Activated CD8-positive, alpha-beta T cell treated with anti-CD3 and anti-CD28 coated beads, Interleukin-2, amount 10 ng/mL, durations not matched to agents 7 days and 5 days (primary cell): ENCODE measurements around the gene MPV17L. TPM values are rescaled to one million over a fixed set of nuclear protein-coding genes. Genes with fewer than 3 reads are reported as not detected.
"Not testable (repeated sequence)": the region's sequence is repeated elsewhere in the genome, so short reads cannot be mapped to it uniquely, and the experiment has no call there.

ENCODE experiments used
- ATAC-seq: fragments of 150-1000 bp; cut with Tn5 transposase; one replicate; pipeline ENCODE4 v1.10.0; 2021; ENCODE audit warnings: moderate library complexity
- CTCF ChIA-PET: fragments of 350-600 bp; sonication (Branson Sonifier 250); formaldehyde crosslinking; loops from one replicate; lab custom pipeline; 2021; ENCODE audit warnings: antibody characterized with exemption; lab: Charles Lee
- POLR2A ChIA-PET: fragments of 350-600 bp; sonication (Branson Sonifier 250); formaldehyde crosslinking; loops from one replicate; lab custom pipeline; 2021; ENCODE audit warnings: antibody characterized with exemption; lab: Charles Lee
- DNase-seq: peaks from one replicate; pipeline ENCODE4 v3.0.0-alpha.2; 2020
- H3K27ac Mint-ChIP-seq: one replicate; pipeline ENCODE4 v1.8.0; 2021; ENCODE audit warnings: mild to moderate bottlenecking, mixed read lengths
- H3K27me3 Mint-ChIP-seq: one replicate; pipeline ENCODE4 v1.8.0; 2021; ENCODE audit warnings: low read depth, mixed read lengths
- H3K36me3 Mint-ChIP-seq: one replicate; pipeline ENCODE4 v1.8.0; 2021; ENCODE audit warnings: low read depth, mixed read lengths
- H3K4me1 Mint-ChIP-seq: one replicate; pipeline ENCODE4 v1.8.0; 2021; ENCODE audit warnings: low read depth, mixed read lengths
- H3K4me3 Mint-ChIP-seq: one replicate; pipeline ENCODE4 v1.8.0; 2021; ENCODE audit warnings: mild to moderate bottlenecking, mixed read lengths
- H3K9me3 Mint-ChIP-seq: one replicate; pipeline ENCODE4 v1.8.0; 2022; ENCODE audit warnings: mixed read lengths; ENCODE audit not compliant: insufficient read depth
- total RNA-seq, 2 experiments: library from RNA; stranded (reverse); gene quantifications; one replicate each; pipeline ENCODE4 v1.2.3, GENCODE V29; 2021

MPV17L gene
- total RNA-seq, 2 experiments from 2014 or later, result not detected

GRCh38 chr16:15396509-15396829 is 915 bp downstream of the MPV17L start:
- H3K4me3 Mint-ChIP-seq, H3K36me3 Mint-ChIP-seq, H3K27ac Mint-ChIP-seq, H3K4me1 Mint-ChIP-seq, DNase-seq, H3K9me3 Mint-ChIP-seq, CTCF ChIA-PET, ATAC-seq, POLR2A ChIA-PET: not testable (repeated sequence)
- peaks cover 20% of the 10 kb centered on the region for H3K27me3 Mint-ChIP-seq

- H3K36me3 Mint-ChIP-seq, result no peaks in the 10 kb centered on the region
- H3K9me3 Mint-ChIP-seq, result no peaks in the 10 kb centered on the region
- peaks cover 22% of the 10 kb centered on the region for H3K27me3 Mint-ChIP-seq
- POLR2A ChIA-PET, result no interaction called here
- H3K4me1 Mint-ChIP-seq, result peaks cover 2% of the 10 kb centered on the region
- H3K4me3 Mint-ChIP-seq, result no peak overlapping the region
- ATAC-seq (no peak), DNase-seq (no peak)
- CTCF ChIA-PET, result no interaction called here
- H3K27ac Mint-ChIP-seq, result no peak overlapping the region
Measured at GRCh38 chr16:15396948-15397594, 1.5 kb downstream of the MPV17L start.

DNA sequence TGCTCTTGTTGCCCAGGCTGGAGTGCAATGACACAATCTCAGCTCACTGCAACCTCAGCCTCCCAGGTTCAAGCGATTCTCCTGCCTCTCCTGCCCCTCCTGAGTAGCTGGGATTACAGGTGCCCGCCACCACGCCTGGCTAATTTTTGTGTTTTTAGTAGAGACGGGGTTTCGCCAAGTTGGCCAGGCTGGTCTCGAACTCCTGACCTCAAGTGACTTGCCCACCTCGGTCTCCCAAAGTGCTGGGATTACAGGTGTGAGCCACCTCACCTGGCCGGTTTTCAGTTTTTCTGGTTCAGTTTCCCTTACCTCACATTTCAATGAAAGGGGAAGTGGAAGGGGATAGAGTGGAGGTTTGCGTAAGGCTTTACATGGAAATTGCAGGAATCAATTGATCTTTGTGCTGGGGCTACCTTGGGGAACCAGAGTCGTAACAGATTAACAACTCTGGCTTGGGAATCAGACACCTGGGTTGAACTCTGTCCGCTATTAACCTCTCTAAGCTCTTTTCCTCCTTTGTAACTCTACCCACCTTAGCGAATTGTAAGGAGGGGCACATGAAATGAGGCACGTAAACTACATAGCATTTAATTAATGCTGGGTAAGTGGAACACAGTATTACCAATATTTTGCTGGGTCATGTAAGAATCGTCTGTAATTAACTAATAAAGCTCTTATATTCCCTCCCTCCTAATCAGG is 3.2 kb downstream of the MPV17L start:
- H3K9me3 Mint-ChIP-seq, result no peaks in the 10 kb centered on the region
- ATAC-seq, result no peak
- DNase-seq, result no peak
- H3K4me3 Mint-ChIP-seq, result no peak overlapping the region
- H3K27ac Mint-ChIP-seq, result no peak overlapping the region
- ChIA-PET CTCF (no interaction called here), POLR2A (no interaction called here)
- H3K36me3 Mint-ChIP-seq, result no peaks in the 10 kb centered on the region
- peaks cover 2% of the 10 kb centered on the region for H3K4me1 Mint-ChIP-seq
- H3K27me3 Mint-ChIP-seq, result peaks cover 22% of the 10 kb centered on the region

DNA sequence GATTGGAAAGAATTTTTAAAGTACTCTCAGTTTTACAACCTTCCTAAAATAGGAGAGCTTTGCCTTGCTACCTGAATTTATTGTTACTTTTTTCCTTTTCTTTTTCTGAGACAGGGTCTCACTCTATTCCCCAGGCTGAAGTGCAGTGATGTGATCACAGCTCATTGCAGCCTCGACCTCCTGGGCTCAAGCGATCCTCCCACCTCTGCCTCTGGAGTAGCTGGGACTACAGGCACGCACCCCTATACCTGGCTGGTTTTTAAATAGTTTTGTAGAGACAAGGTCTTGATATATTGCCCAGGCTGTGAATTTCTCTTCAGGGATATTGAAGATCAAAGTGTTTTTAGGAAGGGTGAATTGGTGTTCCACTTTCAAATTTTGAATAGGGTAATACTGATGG is 3.8 kb downstream of the MPV17L start:
- Mint-ChIP-seq H3K36me3 (no peaks in the 10 kb centered on the region), H3K4me3 (no peak overlapping the region), H3K4me1 (peaks cover 2% of the 10 kb centered on the region), H3K27me3 (peaks cover 22% of the 10 kb centered on the region), H3K27ac (no peak overlapping the region), H3K9me3 (no peaks in the 10 kb centered on the region)
- DNase-seq, result no peak
- POLR2A ChIA-PET, result no interaction called here
- CTCF ChIA-PET, result no interaction called here
- ATAC-seq, result no peak

DNA sequence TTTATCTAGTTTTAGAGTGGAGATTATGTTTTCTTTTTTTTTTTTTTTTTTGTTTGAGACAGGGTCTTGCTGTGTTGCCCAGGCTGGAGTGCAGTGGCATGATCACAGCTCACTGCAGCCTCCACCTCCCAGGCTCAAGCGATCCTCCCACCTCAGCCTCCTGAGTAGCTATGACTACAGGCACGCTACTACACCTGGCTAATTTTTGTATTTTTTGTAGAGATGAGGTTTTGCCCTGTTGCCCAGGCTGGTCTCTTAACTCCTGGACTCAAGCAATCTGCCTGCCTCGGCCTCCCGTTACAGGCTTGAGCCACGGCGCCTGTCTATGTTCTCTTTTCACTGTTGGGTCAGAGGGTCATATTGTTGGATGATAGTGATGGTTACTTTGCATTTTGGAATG is 4.8 kb downstream of the MPV17L start:
- peaks cover 18% of the 10 kb centered on the region for H3K27me3 Mint-ChIP-seq
- H3K27ac Mint-ChIP-seq, H3K36me3 Mint-ChIP-seq, H3K4me1 Mint-ChIP-seq, ATAC-seq, CTCF ChIA-PET, DNase-seq, POLR2A ChIA-PET, H3K9me3 Mint-ChIP-seq, H3K4me3 Mint-ChIP-seq: not testable (repeated sequence)

- no peak overlapping the region for H3K27ac Mint-ChIP-seq
- no peaks in the 10 kb centered on the region for H3K4me1 Mint-ChIP-seq
- no peak for ATAC-seq
- POLR2A ChIA-PET, result no interaction called here
- no peaks in the 10 kb centered on the region for H3K9me3 Mint-ChIP-seq
- H3K27me3 Mint-ChIP-seq, result peaks cover 8% of the 10 kb centered on the region
- H3K36me3 Mint-ChIP-seq, result no peaks in the 10 kb centered on the region
- no peak overlapping the region for H3K4me3 Mint-ChIP-seq
- CTCF ChIA-PET, result no interaction called here
- no peak for DNase-seq
Measured at GRCh38 chr16:15401972-15402371, 6.4 kb downstream of the MPV17L start.

DNA sequence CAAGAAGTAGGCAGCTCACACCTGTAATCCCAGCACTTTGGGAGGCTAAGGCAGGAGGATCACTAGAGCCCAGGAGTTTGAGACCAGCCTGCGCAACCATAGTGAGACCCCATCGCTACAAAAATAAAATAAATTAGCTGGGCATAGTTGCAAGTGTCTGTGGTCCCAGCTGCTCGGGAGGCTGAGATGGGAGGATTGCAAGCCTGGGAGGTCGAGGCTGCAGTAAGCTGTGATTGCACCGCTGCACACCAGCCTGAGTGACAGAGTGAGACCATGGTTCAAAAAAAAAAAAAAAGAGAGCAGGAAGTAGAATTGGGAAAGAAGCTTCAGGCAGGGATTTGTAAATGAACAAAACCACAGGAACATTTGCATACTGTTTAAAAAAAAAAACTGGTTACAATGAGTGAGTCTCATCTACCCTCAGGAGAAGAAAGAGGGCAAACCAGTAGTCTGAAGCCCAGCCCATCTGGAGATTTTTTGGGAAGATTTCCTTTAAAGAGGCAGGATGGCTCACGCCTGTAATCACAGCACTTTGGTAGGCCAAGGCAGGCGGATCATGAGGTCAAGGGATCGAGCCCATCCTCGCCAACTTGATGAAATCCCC is 7.9 kb downstream of the MPV17L start:
- ChIA-PET CTCF (interaction anchor here (1.4 kb wide), 1 partner anchor 301 kb away, joined by 3 read pairs; no protein-coding TSS in a partner anchor), POLR2A (no interaction called here)
- Mint-ChIP-seq H3K4me1 (no peaks in the 10 kb centered on the region), H3K36me3 (no peaks in the 10 kb centered on the region), H3K4me3 (no peak overlapping the region), H3K9me3 (no peaks in the 10 kb centered on the region), H3K27me3 (peaks cover 5% of the 10 kb centered on the region), H3K27ac (no peak overlapping the region)
- ATAC-seq, result no peak
- no peak for DNase-seq

GRCh38 chr16:15404091-15404490 is 8.5 kb downstream of the MPV17L start:
- H3K4me3 Mint-ChIP-seq, H3K27me3 Mint-ChIP-seq, DNase-seq, H3K27ac Mint-ChIP-seq, POLR2A ChIA-PET, H3K4me1 Mint-ChIP-seq, ATAC-seq, H3K36me3 Mint-ChIP-seq, H3K9me3 Mint-ChIP-seq: not testable (repeated sequence)
- CTCF ChIA-PET, result interaction anchor here (1.4 kb wide), 1 partner anchor 301 kb away, joined by 3 read pairs; no protein-coding TSS in a partner anchor

- no peak for DNase-seq
- H3K4me1 Mint-ChIP-seq, result no peaks in the 10 kb centered on the region
- CTCF ChIA-PET, result no interaction called here
- no peak overlapping the region for H3K4me3 Mint-ChIP-seq
- H3K27me3 Mint-ChIP-seq, result peaks cover 5% of the 10 kb centered on the region
- H3K36me3 Mint-ChIP-seq, result no peaks in the 10 kb centered on the region
- no peak overlapping the region for H3K27ac Mint-ChIP-seq
- POLR2A ChIA-PET, result no interaction called here
- H3K9me3 Mint-ChIP-seq, result no peaks in the 10 kb centered on the region
- ATAC-seq, result no peak
Measured at GRCh38 chr16:15404792-15405191, 9.2 kb downstream of the MPV17L start.

DNA sequence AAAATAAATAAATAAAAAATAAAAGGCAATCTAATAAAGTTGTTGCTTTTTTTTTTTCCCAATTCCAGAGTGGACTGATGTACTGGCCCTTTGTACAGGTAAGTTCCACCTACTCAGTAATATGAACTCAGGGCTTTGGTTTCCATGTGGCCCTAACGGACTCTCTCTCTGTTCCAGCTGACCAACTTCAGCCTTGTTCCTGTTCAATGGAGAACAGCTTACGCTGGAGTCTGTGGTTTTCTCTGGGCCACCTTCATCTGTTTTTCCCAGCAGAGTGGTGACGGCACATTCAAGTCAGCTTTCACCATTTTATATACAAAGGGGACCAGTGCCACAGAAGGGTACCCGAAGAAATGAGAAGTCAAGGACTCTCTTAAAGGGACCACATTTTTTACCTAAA is 12.2 kb downstream of the MPV17L start:
- ATAC-seq, CTCF ChIA-PET, H3K4me3 Mint-ChIP-seq, DNase-seq, H3K4me1 Mint-ChIP-seq, POLR2A ChIA-PET, H3K36me3 Mint-ChIP-seq, H3K27ac Mint-ChIP-seq, H3K9me3 Mint-ChIP-seq, H3K27me3 Mint-ChIP-seq: not testable (repeated sequence)

DNA sequence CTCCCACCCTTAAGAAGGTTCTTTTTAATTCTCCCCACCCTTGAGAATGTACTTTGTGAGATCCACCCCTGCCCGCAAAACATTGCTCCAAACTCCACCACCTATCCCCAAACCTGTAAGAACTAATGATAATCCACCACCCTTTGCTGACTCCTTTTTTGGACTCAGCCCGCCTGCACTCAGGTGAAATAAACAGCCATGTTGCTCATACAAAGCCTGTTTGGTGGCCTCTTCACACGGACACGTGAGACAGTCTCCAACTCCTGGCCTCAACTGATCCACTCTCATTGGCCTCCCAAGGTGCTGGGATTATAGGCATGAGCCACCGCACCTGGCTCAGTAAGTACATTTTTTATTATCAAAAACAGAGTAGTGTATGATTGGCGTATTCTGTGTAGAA is 13.9 kb downstream of the MPV17L start:
- ATAC-seq, H3K4me3 Mint-ChIP-seq, H3K9me3 Mint-ChIP-seq, H3K4me1 Mint-ChIP-seq, POLR2A ChIA-PET, H3K36me3 Mint-ChIP-seq, H3K27me3 Mint-ChIP-seq, CTCF ChIA-PET, H3K27ac Mint-ChIP-seq, DNase-seq: not testable (repeated sequence)

GRCh38 chr16:15415511-15415985 is 20.0 kb downstream of the MPV17L start:
- DNase-seq (no peak), ATAC-seq (no peak)
- POLR2A ChIA-PET, result no interaction called here
- Mint-ChIP-seq H3K36me3 (no peaks in the 10 kb centered on the region), H3K27me3 (peaks cover 7% of the 10 kb centered on the region), H3K4me3 (no peak overlapping the region), H3K27ac (no peak overlapping the region), H3K9me3 (no peaks in the 10 kb centered on the region), H3K4me1 (no peaks in the 10 kb centered on the region)
- CTCF ChIA-PET, result no interaction called here
